Measurements from ENCODE around the gene TAS2R43. TPM values are rescaled to one million over a fixed set of nuclear protein-coding genes. Genes with fewer than 3 reads are reported as not detected.
"Not testable (repeated sequence)": the region's sequence is repeated elsewhere in the genome, so short reads cannot be mapped to it uniquely, and the experiment has no call there.

Gene TAS2R43
- total and polyA plus RNA-seq, 10 of the 15 experiments (the other 5 are each of a cell fraction or from before 2014, with no cell fraction given), result 0.09 to 2.1 (median 0.80) TPM; not detected in 5

- no peak for TF ChIP-seq PRDM15 (CRISPR knock-in tag; IDR thresholded peaks at IDR 0.05)
Measured at GRCh38 chr12:11067514-11067913, 24.6 kb downstream of the TAS2R43 start (continued).

GRCh38 chr12:11062194-11062593 is 29.9 kb downstream of the TAS2R43 start, which contains the start of gene TAS2R46:
TAS2R46 (minus strand) TSS chr12:11062294; CDS start chr12:11062294, 0 bp downstream.
- H3K9ac ChIP-seq (ENCODE audit: control insufficient read depth, insufficient read depth, low read length); H3K27me3 ChIP-seq (replicated peaks in 1 of 2; ENCODE audit: control insufficient read depth in 2 of 2, insufficient read depth in 2 of 2, low read length in 1 of 2); RAD21 ChIA-PET (ENCODE audit: unreplicated experiment); ATAC-seq; H3K79me2 ChIP-seq (ENCODE audit: control insufficient read depth, insufficient read depth, low read length); FAIRE-seq; POLR2A ChIA-PET; H2AFZ ChIP-seq (ENCODE audit: control insufficient read depth, low read depth, low read length); H3K4me3 ChIP-seq; H3K27ac ChIP-seq (ENCODE audit: control insufficient read depth, insufficient read depth); intact Hi-C loops (cut with micrococcal nuclease; ENCODE audit: unreplicated experiment); BruUV-seq (replicated peaks); in situ Hi-C loops (cut with MboI); DNase-seq (ENCODE audit: low read depth, low spot score); H3K4me1 ChIP-seq (ENCODE audit: control insufficient read depth, insufficient read depth, low read length); H3K36me3 ChIP-seq (ENCODE audit: control insufficient read depth in 2 of 2, insufficient read depth in 2 of 2, low read length in 1 of 2); H4K20me1 ChIP-seq (ENCODE audit: control insufficient read depth, insufficient read depth); SMC1A ChIA-PET (ENCODE audit: uncharacterized antibody, unreplicated experiment); H3K9me3 ChIP-seq (replicated peaks; ENCODE audit: control insufficient read depth, insufficient read depth, low read length); H3K4me2 ChIP-seq (ENCODE audit: control insufficient read depth, insufficient read depth): not testable (repeated sequence)
- WGBS (ENCODE audit: insufficient coverage, insufficient replicate concordance, low lambda C conversion rate, missing lambda C conversion rate), result 100% methylated on average over 1 of the region's 1 CpG
- CTCF ChIA-PET, result interaction anchor here (0.7 kb wide), 1 partner anchor 483 kb away, joined by 3 read pairs; no protein-coding TSS in a partner anchor

GRCh38 chr12:11059784-11060183 is 32.3 kb downstream of the TAS2R43 start:
- ATAC-seq (peak; percentile 67), FAIRE-seq (no peak), DNase-seq (ENCODE audit: low read depth, low spot score) (no peak)
- intact Hi-C loops (cut with micrococcal nuclease; ENCODE audit: unreplicated experiment) (no loop called here), in situ Hi-C loops (cut with MboI) (no loop called here)
- POLR2A ChIA-PET, result no interaction called here
- Histone ChIP-seq H3K36me3 (ENCODE audit: control insufficient read depth in 2 of 2, insufficient read depth in 2 of 2, low read length in 1 of 2) (no peaks in the 10 kb centered on the region; a peak in 1 of 4 replicates), H2AFZ (ENCODE audit: control insufficient read depth, low read depth, low read length) (no peak overlapping the region), H3K79me2 (ENCODE audit: control insufficient read depth, insufficient read depth, low read length) (no peaks in the 10 kb centered on the region), H3K4me2 (ENCODE audit: control insufficient read depth, insufficient read depth) (no peak overlapping the region), H3K4me1 (ENCODE audit: control insufficient read depth, insufficient read depth, low read length) (no peaks in the 10 kb centered on the region), H3K9ac (ENCODE audit: control insufficient read depth, insufficient read depth, low read length) (no peak overlapping the region), H3K27me3 (replicated peaks in 1 of 2; ENCODE audit: control insufficient read depth in 2 of 2, insufficient read depth in 2 of 2, low read length in 1 of 2) (no peaks in the 10 kb centered on the region), H3K4me3 (no peak overlapping the region), H4K20me1 (ENCODE audit: control insufficient read depth, insufficient read depth) (no peaks in the 10 kb centered on the region), H3K9me3 (replicated peaks; ENCODE audit: control insufficient read depth, insufficient read depth, low read length) (no peaks in the 10 kb centered on the region; the same call in 1 of the 3 replicates), H3K27ac (ENCODE audit: control insufficient read depth, insufficient read depth) (no peak overlapping the region)
- no TSS peak for BruUV-seq (replicated peaks)
- CTCF ChIA-PET, result interaction anchor here (1.2 kb wide), 1 partner anchor 426 kb away, joined by 3 read pairs; no protein-coding TSS in a partner anchor
- TF ChIP-seq LARP7 (IDR thresholded peaks at IDR 0.05) (no peak), PAX8 (IDR thresholded peaks at IDR 0.05) (no peak), ZNF217 (IDR thresholded peaks at IDR 0.05) (no peak)
- RAD21 ChIA-PET (ENCODE audit: unreplicated experiment), result no interaction called here
- SMC1A ChIA-PET (ENCODE audit: uncharacterized antibody, unreplicated experiment), result no interaction called here
